Activated CD4-positive, alpha-beta memory T cell treated with anti-CD3 and anti-CD28 coated beads, Interleukin-2, amount 10 ng/mL, durations not matched to agents 7 days and 5 days (primary cell): Measurements from ENCODE around the gene FBXL20. TPM values are rescaled to one million over a fixed set of nuclear protein-coding genes. Genes with fewer than 3 reads are reported as not detected.
A peak's percentile ranks its signal among the peaks of the same experiment; 100 is the strongest.
"Not testable (repeated sequence)": the region's sequence is repeated elsewhere in the genome, so short reads cannot be mapped to it uniquely, and the experiment has no call there.

Experiments used
- CTCF ChIA-PET: fragments of 350-600 bp; sonication (Branson Sonifier 250); formaldehyde crosslinking; loops from one replicate; lab custom pipeline; 2021; ENCODE audit warnings: antibody characterized with exemption, inconsistent platforms; lab: Charles Lee
- POLR2A ChIA-PET: fragments of 350-600 bp; sonication (Branson Sonifier 250); formaldehyde crosslinking; loops from one replicate; lab custom pipeline; 2021; ENCODE audit warnings: antibody characterized with exemption; lab: Charles Lee
- DNase-seq: peaks from one replicate; pipeline ENCODE4 v3.0.0-alpha.2; 2020
- H3K27ac Mint-ChIP-seq: one replicate; pipeline ENCODE4 v1.8.0; 2021; ENCODE audit warnings: mild to moderate bottlenecking, mixed read lengths
- H3K27me3 Mint-ChIP-seq: one replicate; pipeline ENCODE4 v1.8.0; 2021; ENCODE audit warnings: mixed read lengths
- H3K36me3 Mint-ChIP-seq: one replicate; pipeline ENCODE4 v1.8.0; 2021; ENCODE audit warnings: low read depth, mixed read lengths
- H3K4me1 Mint-ChIP-seq: one replicate; pipeline ENCODE4 v1.8.0; 2021; ENCODE audit warnings: mixed read lengths
- H3K4me3 Mint-ChIP-seq: one replicate; pipeline ENCODE4 v1.8.0; 2021; ENCODE audit warnings: mild to moderate bottlenecking, mixed read lengths
- H3K9me3 Mint-ChIP-seq: one replicate; pipeline ENCODE4 v1.8.0; 2021; ENCODE audit warnings: mixed read lengths
- total RNA-seq, 2 experiments: library from RNA; stranded (reverse); gene quantifications; one replicate each; pipeline ENCODE4 v1.2.3, GENCODE V29; 2021

FBXL20 gene
- total RNA-seq: 10 to 100 TPM; 17.5 to 18.4 TPM

DNA sequence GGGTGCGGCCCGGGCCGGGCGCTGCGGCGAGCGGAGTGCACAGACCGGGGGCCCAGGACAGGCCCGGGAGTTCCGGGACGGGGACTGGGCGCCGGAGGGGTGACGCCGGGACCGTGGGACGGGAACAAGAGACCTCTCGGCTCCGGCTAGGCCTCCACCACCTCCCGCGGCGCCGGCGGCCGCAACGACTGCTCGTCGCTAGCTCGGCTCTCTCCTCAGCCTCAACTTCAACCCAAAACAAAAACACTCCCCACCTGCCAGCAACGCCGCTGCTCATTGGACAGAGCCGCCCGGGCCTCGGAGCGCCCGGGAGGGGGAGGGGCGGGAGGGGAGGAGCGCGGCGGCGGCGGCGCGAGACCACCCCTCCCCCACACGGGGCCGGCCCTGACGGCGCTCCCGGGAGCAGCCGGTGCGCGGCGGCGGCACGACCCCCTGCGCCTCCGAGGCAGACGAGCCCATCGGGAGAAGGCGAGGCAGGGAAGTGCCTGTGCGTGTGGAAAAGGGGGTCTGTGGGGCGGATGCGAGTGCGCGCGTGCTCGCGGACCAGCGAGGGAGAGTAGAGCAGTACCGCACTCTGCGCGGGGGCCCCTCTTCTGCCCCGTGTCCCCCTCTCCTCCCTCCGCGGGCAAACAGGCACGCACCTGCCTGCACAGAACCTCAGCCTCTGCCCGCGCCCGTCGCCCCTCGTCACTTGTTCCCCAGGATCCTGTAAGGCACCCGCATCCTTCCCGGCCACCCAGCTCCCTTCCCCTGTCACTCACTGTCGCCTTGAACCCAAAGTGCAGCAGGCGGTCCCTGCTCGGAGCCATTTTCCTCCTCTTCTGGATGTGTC is at the start of gene FBXL20:
TSS of gene FBXL20 (minus strand) at position 215 of the 832 bp plus-strand sequence. CDS start 224 bp downstream, outside the sequence.
- Mint-ChIP-seq H3K36me3 (peaks cover 4% of the 10 kb centered on the region), H3K4me1 (peaks cover 46% of the 10 kb centered on the region), H3K4me3 (peak within 1 kb of the TSS; percentile 97), H3K27me3 (no peaks in the 10 kb centered on the region), H3K9me3 (no peaks in the 10 kb centered on the region), H3K27ac (peak within 1 kb of the TSS; percentile 96)
- ChIA-PET POLR2A (interaction anchor here (1.0 to 3.2 kb wide), 6 partner anchors 20 to 561 kb away, joined by 3 to 30 read pairs (median 4); partner anchors contain the start of genes CDK12, MED1, RPL19 and RPL23), CTCF (interaction anchor here (0.6 kb wide), 1 partner anchor 73 kb away, joined by 3 read pairs; no protein-coding TSS in a partner anchor)
- peak; percentile 94 for DNase-seq

DNA sequence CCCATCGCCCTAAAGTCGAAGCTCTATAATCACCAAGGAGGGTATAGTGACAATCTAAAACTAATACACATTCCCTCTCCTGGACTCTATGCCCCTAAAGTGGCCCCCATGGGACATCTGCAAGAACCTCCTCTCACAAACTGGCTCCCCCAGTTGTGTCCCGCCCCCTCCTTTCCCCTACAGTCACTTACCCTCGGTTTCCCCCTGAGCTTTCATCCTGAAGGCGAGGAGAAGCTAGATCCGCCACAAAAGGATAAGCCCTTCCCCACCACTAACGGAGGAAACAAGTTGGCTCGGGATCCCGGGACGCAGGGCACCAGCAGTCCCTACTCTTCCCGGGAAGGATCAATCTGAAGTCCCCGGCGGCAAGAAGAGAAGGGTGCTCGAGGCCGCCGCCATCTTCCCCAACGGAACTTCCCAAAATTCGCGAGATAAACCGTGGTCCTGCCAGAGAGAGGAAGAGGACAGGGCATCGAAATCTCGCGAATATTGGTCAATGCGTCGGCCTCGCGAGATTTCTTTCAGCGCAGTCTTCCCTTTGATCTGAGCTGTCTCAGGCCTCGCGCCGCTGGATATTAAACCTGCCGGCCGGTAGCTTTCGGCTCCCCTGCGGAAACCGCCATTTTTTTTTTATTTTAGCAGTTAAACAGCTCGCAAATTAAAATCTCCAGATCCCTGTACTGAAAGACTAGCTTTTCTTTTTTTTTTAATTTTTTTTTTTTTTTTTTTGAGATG is 49.6 kb upstream of the FBXL20 start, which contains the start of gene MED1:
TSS of gene MED1 (minus strand) at position 417 of the 735 bp plus-strand sequence. CDS start at position 216, 201 bp downstream.
- peak within 1 kb of the TSS; percentile 95 for H3K27ac Mint-ChIP-seq
- peak; percentile 95 for DNase-seq
- POLR2A ChIA-PET: interaction anchor here (0.6 to 5.5 kb wide), 19 partner anchors 11 to 552 kb away, joined by 3 to 251 read pairs (median 3); partner anchors contain the start of genes CDK12, FBXL20, PGAP3 and RPL19
- H3K36me3 Mint-ChIP-seq: peaks cover 19% of the 10 kb centered on the region
- H3K4me1 Mint-ChIP-seq: peaks cover 31% of the 10 kb centered on the region
- no peaks in the 10 kb centered on the region for H3K9me3 Mint-ChIP-seq
- no peaks in the 10 kb centered on the region for H3K27me3 Mint-ChIP-seq
- CTCF ChIA-PET: interaction anchor here (0.7 to 3.0 kb wide), 7 partner anchors 9 to 235 kb away, joined by 3 to 40 read pairs (median 4); partner anchors contain the start of gene CDK12
- H3K4me3 Mint-ChIP-seq: peak within 1 kb of the TSS; percentile 98

- Mint-ChIP-seq H3K4me1 (peaks cover 31% of the 10 kb centered on the region), H3K4me3 (peak overlapping the region; percentile 98), H3K27me3 (no peaks in the 10 kb centered on the region), H3K9me3 (no peaks in the 10 kb centered on the region), H3K36me3 (peaks cover 23% of the 10 kb centered on the region), H3K27ac (peak overlapping the region; percentile 95)
- DNase-seq: no peak
- ChIA-PET CTCF (interaction anchor here (1.2 to 3.0 kb wide), 4 partner anchors 8 to 211 kb away, joined by 3 to 40 read pairs (median 10); partner anchors contain the start of gene CDK12), POLR2A (interaction anchor here (0.9 to 5.5 kb wide), 5 partner anchors 11 to 49 kb away, joined by 3 to 251 read pairs (median 4); partner anchors contain the start of genes CDK12 and FBXL20)
These were observed 48.6 kb upstream of the FBXL20 start for GRCh38 chr17:39450051-39450450.

GRCh38 chr17:39447561-39447960 is 46.1 kb upstream of the FBXL20 start:
- Mint-ChIP-seq H3K4me1 (peaks cover 35% of the 10 kb centered on the region), H3K27me3 (no peaks in the 10 kb centered on the region), H3K9me3 (no peaks in the 10 kb centered on the region), H3K27ac (no peak overlapping the region), H3K36me3 (peaks cover 36% of the 10 kb centered on the region), H3K4me3 (no peak overlapping the region)
- no peak for DNase-seq
- CTCF ChIA-PET: no interaction called here
- POLR2A ChIA-PET: interaction anchor here (0.6 kb wide), 1 partner anchor 412 kb away, joined by 3 read pairs; no protein-coding TSS in a partner anchor

DNA sequence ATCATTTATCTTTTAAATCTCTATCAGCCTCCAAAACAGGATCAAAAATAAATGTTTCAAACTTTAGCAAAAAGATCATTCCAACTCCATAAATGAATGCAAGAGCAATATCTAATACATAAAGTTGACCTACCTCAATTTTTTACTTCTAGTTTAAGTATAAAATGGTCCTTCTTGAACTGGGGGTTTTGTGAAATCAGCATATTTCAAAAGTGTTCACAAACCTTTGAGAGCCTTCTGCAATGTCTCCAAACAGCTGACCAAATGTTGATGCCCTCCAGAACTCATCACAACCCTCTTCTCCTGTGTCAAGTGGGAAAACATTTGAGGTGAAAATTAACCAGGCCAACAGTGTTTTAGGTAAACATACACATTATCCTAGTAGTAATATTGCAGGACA is 41.9 kb upstream of the FBXL20 start:
- Mint-ChIP-seq H3K36me3 (peaks cover 59% of the 10 kb centered on the region), H3K9me3 (no peaks in the 10 kb centered on the region), H3K4me1 (peaks cover 14% of the 10 kb centered on the region), H3K27me3 (no peaks in the 10 kb centered on the region), H3K4me3 (no peak overlapping the region), H3K27ac (no peak overlapping the region)
- ChIA-PET POLR2A (no interaction called here), CTCF (no interaction called here)
- no peak for DNase-seq

- peaks cover 49% of the 10 kb centered on the region for H3K36me3 Mint-ChIP-seq
- H3K9me3 Mint-ChIP-seq, CTCF ChIA-PET, H3K4me3 Mint-ChIP-seq, H3K27me3 Mint-ChIP-seq, H3K27ac Mint-ChIP-seq, H3K4me1 Mint-ChIP-seq, DNase-seq: not testable (repeated sequence)
- POLR2A ChIA-PET: interaction anchor here (1.6 to 1.8 kb wide), 2 partner anchors 11 to 21 kb away, joined by 5 to 6 read pairs; partner anchors contain the start of genes CDK12 and MED1
These were observed 38.4 kb upstream of the FBXL20 start for GRCh38 chr17:39439868-39440267.

GRCh38 chr17:39429600-39429999 is 28.2 kb upstream of the FBXL20 start:
- CTCF ChIA-PET: no interaction called here
- Mint-ChIP-seq H3K4me3 (no peak overlapping the region), H3K4me1 (no peaks in the 10 kb centered on the region), H3K27me3 (no peaks in the 10 kb centered on the region), H3K9me3 (no peaks in the 10 kb centered on the region), H3K27ac (no peak overlapping the region), H3K36me3 (peaks cover 41% of the 10 kb centered on the region)
- no peak for DNase-seq
- POLR2A ChIA-PET: no interaction called here

GRCh38 chr17:39416141-39416540 is 14.7 kb upstream of the FBXL20 start:
- Mint-ChIP-seq H3K4me3 (no peak overlapping the region), H3K27me3 (no peaks in the 10 kb centered on the region), H3K36me3 (peaks cover 43% of the 10 kb centered on the region), H3K27ac (no peak overlapping the region), H3K9me3 (no peaks in the 10 kb centered on the region), H3K4me1 (no peaks in the 10 kb centered on the region)
- ChIA-PET CTCF (interaction anchor here (0.7 kb wide), 1 partner anchor 91 kb away, joined by 3 read pairs; no protein-coding TSS in a partner anchor), POLR2A (no interaction called here)
- no peak for DNase-seq

DNA sequence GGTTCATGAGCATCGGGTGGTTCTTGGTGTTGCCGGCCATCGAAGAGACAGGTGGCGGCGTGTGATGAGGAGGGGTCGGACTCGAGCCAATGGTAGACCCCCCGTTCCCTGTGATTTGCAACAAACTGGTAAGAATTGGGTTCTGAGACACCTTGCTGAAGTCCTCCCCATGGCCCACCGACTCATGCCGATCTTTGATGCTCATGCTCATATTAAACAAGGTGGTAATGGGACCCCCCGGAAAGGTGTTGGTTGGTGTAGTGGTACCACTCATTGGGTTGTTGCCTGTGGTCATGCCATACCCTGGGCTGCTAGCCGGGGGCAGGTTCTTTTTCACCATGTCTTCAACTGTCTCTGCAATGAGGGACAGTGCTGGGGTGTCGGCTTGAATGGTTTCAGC is 8.9 kb upstream of the FBXL20 start:
- Mint-ChIP-seq H3K9me3 (no peaks in the 10 kb centered on the region), H3K27me3 (no peaks in the 10 kb centered on the region), H3K27ac (no peak overlapping the region), H3K4me1 (peaks cover 23% of the 10 kb centered on the region), H3K36me3 (peaks cover 57% of the 10 kb centered on the region), H3K4me3 (no peak overlapping the region)
- ChIA-PET POLR2A (interaction anchor here (1.0 kb wide), 1 partner anchor 41 kb away, joined by 3 read pairs; the partner anchor contains the start of gene MED1), CTCF (no interaction called here)
- DNase-seq: no peak

DNA sequence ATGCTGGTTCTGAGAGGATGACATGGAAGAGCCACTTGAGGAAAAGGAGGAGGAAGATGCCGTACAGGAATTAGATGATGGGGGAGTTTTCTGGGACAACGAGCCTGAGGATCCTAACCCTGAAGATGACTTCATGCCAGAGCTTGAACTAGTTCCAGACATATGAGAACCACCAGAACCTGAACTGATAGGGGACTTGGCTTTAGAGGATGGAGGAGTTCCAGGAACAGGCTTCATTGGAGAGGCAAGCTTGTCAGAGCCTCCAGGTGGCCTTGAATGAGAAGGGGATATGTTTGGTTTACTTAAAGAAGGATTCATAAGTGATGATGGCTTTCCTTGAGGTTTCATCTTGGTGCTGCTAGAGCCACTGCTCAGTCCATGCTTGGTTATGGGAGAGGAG is 6.9 kb upstream of the FBXL20 start:
- H3K4me1 Mint-ChIP-seq: peaks cover 39% of the 10 kb centered on the region
- no peaks in the 10 kb centered on the region for H3K27me3 Mint-ChIP-seq
- CTCF ChIA-PET: no interaction called here
- no peak overlapping the region for H3K27ac Mint-ChIP-seq
- no peaks in the 10 kb centered on the region for H3K9me3 Mint-ChIP-seq
- POLR2A ChIA-PET: no interaction called here
- no peak overlapping the region for H3K4me3 Mint-ChIP-seq
- DNase-seq: no peak
- peaks cover 46% of the 10 kb centered on the region for H3K36me3 Mint-ChIP-seq

GRCh38 chr17:39406951-39407350 is 5.5 kb upstream of the FBXL20 start:
- CTCF ChIA-PET: interaction anchor here (0.5 kb wide), 1 partner anchor 82 kb away, joined by 4 read pairs; no protein-coding TSS in a partner anchor
- H3K4me3 Mint-ChIP-seq: no peak overlapping the region
- no peak overlapping the region for H3K27ac Mint-ChIP-seq
- no peak for DNase-seq
- H3K36me3 Mint-ChIP-seq: peaks cover 43% of the 10 kb centered on the region
- H3K9me3 Mint-ChIP-seq: no peaks in the 10 kb centered on the region
- POLR2A ChIA-PET: interaction anchor here (1.4 kb wide), 1 partner anchor 44 kb away, joined by 3 read pairs; the partner anchor contains the start of gene MED1
- H3K27me3 Mint-ChIP-seq: no peaks in the 10 kb centered on the region
- H3K4me1 Mint-ChIP-seq: peaks cover 45% of the 10 kb centered on the region

- no peaks in the 10 kb centered on the region for H3K9me3 Mint-ChIP-seq
- no peak overlapping the region for H3K4me3 Mint-ChIP-seq
- H3K36me3 Mint-ChIP-seq: peaks cover 37% of the 10 kb centered on the region
- peak overlapping the region; percentile 74 for H3K27ac Mint-ChIP-seq
- ChIA-PET POLR2A (interaction anchor here (0.9 to 1.4 kb wide), 2 partner anchors 45 to 56 kb away, joined by 3 to 6 read pairs; partner anchors contain the start of genes CDK12 and MED1), CTCF (interaction anchor here (0.6 to 1.4 kb wide), 2 partner anchors 24 to 45 kb away, joined by 3 to 4 read pairs; partner anchors contain the start of gene MED1)
- H3K27me3 Mint-ChIP-seq: no peaks in the 10 kb centered on the region
- H3K4me1 Mint-ChIP-seq: peaks cover 51% of the 10 kb centered on the region
- DNase-seq: no peak
These were observed 4.0 kb upstream of the FBXL20 start for GRCh38 chr17:39405436-39405835.
